Thoracic aorta (tissue), 2 donors: ENCODE results near the gene CCDC182. TPM values are rescaled to one million over a fixed set of nuclear protein-coding genes. Genes with fewer than 3 reads are reported as not detected.

Experiments used
- ATAC-seq: fragments of 150-250 bp; one replicate; pipeline ENCODE4 v1.8.0; 2017; ENCODE audit warnings: low read depth; ENCODE audit not compliant: insufficient number of reproducible peaks, low FRiP score
- DNase-seq: peaks from one replicate; pipeline ENCODE4 v3.0.0-alpha.2; 2020; ENCODE audit warnings: low spot score
- H3K27ac ChIP-seq, 2 donors: fragments of 200-600 bp; sonication (generic); 1 replicate in 1 of 2; 2 replicates in 1 of 2; pipeline ENCODE4 v1.5.1; 2016; ENCODE audit warnings: mild to moderate bottlenecking in 2 of 2, moderate library complexity in 2 of 2
- H3K27me3 ChIP-seq: fragments of 200-600 bp; sonication (generic); replicated peaks from 2 replicates; pipeline ENCODE4 v1.6.0; 2016; ENCODE audit warnings: mild to moderate bottlenecking; ENCODE audit not compliant: insufficient read depth
- H3K36me3 ChIP-seq: fragments of 200-600 bp; sonication (generic); one replicate; pipeline ENCODE4 v1.5.1; 2016
- H3K4me1 ChIP-seq, 2 donors: fragments of 200-600 bp; sonication (generic); 1 replicate in 1 of 2; 2 replicates in 1 of 2; pipeline versions ENCODE4 v1.5.1 to v1.6.0; 2016; ENCODE audit warnings: low read depth in 2 of 2, mild to moderate bottlenecking in 1 of 2; ENCODE audit not compliant: control insufficient read depth in 1 of 2
- H3K4me3 ChIP-seq: fragments of 200-600 bp; sonication (generic); 2 replicates; pipeline ENCODE4 v1.5.1; 2016; ENCODE audit warnings: mild to moderate bottlenecking
- H3K9me3 ChIP-seq: fragments of 200-600 bp; sonication (generic); 2 replicates; pipeline ENCODE4 v1.5.1; 2016
- total RNA-seq, 2 donors: library from RNA; depleted of rRNA; stranded (reverse); fragments of >200 nt; gene quantifications; one replicate each; pipeline versions ENCODE4 v1.1.0 to v1.2.3, GENCODE V29; 2016
- TF ChIP-seq, protein P1 (sequence below): fragments of 200-600 bp; sonication (generic); IDR thresholded peaks from one replicate; pipeline ENCODE4 v1.5.1; 2019; ENCODE audit warnings: antibody characterized with exemption

Gene CCDC182
- total RNA-seq, 2 donors from 2014 or later: not detected

DNA sequence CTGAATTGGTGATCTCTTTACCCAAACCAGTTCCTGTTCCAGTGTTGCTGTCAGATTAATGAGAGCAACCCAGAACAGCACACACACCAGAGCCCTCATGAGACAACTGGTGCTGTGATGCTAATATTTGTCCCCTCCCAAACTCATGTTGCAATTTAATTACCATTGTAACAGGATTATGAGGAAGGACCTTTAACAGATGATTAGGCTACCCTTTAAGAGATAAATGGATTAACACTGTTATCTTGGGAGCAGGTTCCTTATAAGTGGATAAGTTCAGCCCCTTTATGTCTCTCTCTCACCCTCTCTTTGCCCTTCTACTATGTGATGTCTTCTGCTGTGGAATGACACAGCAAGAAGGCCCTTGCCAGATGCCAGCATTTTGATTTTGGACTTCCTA is 1.1 kb upstream of the CCDC182 start:
- Histone ChIP-seq H3K4me1 (no peaks in the 10 kb centered on the region), H3K27ac (no peak overlapping the region), H3K4me3 (no peak overlapping the region), H3K9me3 (no peaks in the 10 kb centered on the region), H3K27me3 (no peaks in the 10 kb centered on the region), H3K36me3 (no peaks in the 10 kb centered on the region)
- TF ChIP-seq, protein P1, sequence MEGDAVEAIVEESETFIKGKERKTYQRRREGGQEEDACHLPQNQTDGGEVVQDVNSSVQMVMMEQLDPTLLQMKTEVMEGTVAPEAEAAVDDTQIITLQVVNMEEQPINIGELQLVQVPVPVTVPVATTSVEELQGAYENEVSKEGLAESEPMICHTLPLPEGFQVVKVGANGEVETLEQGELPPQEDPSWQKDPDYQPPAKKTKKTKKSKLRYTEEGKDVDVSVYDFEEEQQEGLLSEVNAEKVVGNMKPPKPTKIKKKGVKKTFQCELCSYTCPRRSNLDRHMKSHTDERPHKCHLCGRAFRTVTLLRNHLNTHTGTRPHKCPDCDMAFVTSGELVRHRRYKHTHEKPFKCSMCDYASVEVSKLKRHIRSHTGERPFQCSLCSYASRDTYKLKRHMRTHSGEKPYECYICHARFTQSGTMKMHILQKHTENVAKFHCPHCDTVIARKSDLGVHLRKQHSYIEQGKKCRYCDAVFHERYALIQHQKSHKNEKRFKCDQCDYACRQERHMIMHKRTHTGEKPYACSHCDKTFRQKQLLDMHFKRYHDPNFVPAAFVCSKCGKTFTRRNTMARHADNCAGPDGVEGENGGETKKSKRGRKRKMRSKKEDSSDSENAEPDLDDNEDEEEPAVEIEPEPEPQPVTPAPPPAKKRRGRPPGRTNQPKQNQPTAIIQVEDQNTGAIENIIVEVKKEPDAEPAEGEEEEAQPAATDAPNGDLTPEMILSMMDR: no peak
- no peak for ATAC-seq
- no peak for DNase-seq

DNA sequence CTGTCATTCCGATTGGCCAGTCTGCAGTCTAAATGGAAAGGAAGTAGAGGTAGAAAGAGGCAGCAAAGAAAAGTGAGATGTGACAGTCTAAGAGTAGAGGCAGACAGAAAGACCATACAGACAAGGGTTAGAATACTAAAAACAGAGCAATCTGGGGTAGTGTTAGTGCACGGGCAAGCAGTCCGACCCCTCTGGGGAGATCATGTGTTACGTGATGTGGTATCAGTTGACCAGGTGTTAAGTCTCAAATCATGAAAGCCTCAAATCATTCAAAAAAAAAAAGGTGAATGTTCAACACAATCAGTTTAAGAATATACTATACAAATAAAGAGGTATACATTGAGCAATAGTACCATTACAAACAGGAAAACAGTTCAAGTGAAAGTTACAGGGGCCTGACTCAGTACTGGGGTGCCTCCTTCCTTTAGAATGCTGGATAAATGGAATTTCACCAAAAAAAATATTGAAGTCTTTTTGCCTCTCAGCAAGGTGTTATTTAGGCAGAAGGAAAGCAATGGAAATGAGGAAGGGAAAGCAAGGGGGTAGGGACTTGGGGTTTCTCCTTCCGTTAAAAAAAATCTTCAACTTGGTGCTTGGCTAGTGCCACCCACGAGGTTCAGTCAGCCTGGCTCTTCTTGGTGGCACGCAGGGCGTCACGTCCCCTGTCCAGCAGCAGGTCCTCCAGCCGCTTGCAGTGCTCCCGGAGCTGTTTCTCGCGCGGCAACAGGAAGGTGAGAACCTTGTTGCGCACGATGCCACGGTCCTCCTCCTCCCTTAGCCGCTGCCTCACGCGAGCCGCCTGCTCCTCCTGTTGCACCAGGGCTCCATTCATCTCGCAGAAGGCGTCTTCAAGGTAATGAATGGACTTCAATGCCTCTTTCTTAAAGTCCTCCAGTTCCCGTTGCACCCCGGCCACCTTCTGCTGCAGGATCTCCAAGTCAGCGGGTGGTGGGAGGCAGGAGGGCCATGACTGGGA is 616 bp downstream of the CCDC182 start:
- Histone ChIP-seq H3K36me3 (no peaks in the 10 kb centered on the region), H3K27ac (no peak overlapping the region), H3K27me3 (no peaks in the 10 kb centered on the region), H3K9me3 (no peaks in the 10 kb centered on the region), H3K4me3 (no peak overlapping the region), H3K4me1 (no peaks in the 10 kb centered on the region)
- TF ChIP-seq, protein P1: no peak
- DNase-seq (no peak), ATAC-seq (no peak)

DNA sequence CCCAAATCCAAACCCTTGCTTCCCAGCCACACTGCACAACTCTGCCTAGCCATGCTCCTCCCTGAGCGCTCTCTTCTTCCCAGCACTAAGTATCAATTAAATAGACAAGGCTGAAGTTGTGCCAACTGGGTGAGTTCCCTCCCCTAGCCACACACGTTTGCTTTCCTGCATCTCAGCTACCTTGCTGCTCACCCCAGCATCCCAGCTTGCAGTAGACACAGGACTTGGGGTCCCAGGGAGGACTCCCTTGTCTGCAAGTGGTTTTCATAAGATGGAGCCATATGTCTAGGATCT is 4.9 kb downstream of the CCDC182 start:
- ATAC-seq: no peak
- DNase-seq: no peak
- H3K27ac ChIP-seq: no peak overlapping the region
- TF ChIP-seq, protein P1: no peak
- no peaks in the 10 kb centered on the region for H3K4me1 ChIP-seq
- no peak overlapping the region for H3K4me3 ChIP-seq
- H3K9me3 ChIP-seq: no peaks in the 10 kb centered on the region
- no peaks in the 10 kb centered on the region for H3K36me3 ChIP-seq
- H3K27me3 ChIP-seq: no peaks in the 10 kb centered on the region

DNA sequence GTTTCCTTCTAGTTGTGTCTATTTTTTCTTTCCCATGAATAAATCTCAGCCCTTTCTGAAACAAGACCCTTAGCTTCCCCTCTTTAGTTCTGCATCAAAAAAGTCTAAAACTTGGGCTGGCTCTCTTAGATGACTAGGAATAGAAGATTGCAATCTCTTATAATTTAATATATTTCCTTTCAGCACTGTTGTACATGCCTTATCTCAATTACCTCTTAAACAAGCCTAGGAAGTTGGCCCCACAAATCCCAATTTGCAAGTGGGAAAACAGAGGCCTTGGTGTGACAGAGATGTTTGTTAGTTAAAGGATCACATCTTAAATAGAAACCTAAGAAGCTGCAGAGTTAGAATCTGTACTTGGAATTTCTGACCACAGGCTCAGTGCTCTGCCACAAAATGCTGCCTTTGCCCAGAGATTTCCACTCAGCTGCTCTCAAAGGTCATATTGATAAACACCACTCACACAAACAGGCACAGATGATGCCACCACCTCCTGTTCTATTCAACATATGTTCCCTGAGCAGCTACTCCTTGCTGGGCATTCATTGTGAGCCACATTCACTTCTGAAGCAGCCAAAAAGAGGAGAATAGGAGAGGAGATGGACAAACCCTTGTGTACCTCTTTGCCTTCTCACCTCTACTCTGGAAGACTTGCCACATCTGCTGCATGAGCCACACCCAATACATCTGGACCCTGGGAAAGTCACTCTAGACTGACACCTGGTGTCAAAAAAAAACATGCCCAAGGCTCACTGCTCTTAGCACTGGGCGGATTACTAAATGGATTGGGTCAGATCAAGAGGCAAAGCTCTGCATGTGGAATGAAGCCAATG is 5.5 kb downstream of the CCDC182 start:
- H3K27ac ChIP-seq: no peak overlapping the region
- no peaks in the 10 kb centered on the region for H3K4me1 ChIP-seq
- no peaks in the 10 kb centered on the region for H3K27me3 ChIP-seq
- no peaks in the 10 kb centered on the region for H3K36me3 ChIP-seq
- TF ChIP-seq, protein P1: no peak
- no peak for DNase-seq
- ATAC-seq: no peak
- no peaks in the 10 kb centered on the region for H3K9me3 ChIP-seq
- H3K4me3 ChIP-seq: no peak overlapping the region

DNA sequence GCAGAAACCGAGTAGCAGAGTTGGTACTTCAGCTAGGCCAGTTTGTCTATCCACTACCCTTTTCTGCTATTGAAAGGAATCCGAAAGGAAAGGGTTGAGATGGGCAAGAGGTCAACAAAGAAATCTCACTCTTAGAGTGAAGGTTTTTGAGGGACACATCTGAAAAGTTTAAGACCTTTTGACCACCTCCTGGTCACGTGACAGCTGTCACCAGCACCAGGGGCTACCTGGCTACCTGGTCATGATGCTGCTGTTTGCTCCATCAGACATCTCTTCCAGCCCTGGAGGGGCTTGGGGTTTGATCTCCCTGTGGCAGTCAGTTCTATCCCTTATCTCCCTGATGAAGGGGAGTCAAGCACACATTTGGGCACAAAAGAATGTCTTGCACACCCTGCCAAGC is 7.6 kb downstream of the CCDC182 start:
- H3K4me1 ChIP-seq: no peaks in the 10 kb centered on the region
- H3K27me3 ChIP-seq: no peaks in the 10 kb centered on the region
- H3K27ac ChIP-seq: no peak overlapping the region
- H3K9me3 ChIP-seq: no peaks in the 10 kb centered on the region
- TF ChIP-seq, protein P1: no peak
- H3K4me3 ChIP-seq: no peak overlapping the region
- DNase-seq: no peak
- ATAC-seq: no peak
- H3K36me3 ChIP-seq: no peaks in the 10 kb centered on the region
